Skeletal muscle tissue (tissue), 4 donors: ENCODE results near the gene MYL5. TPM values are rescaled to one million over a fixed set of nuclear protein-coding genes. Genes with fewer than 3 reads are reported as not detected.

Source experiments
- H3K27ac ChIP-seq: one replicate; pipeline ENCODE4 v1.7.0; 2013; ENCODE audit warnings: mild to moderate bottlenecking, low read depth, low read length, inconsistent platforms
- H3K27me3 ChIP-seq, 3 donors: one replicate each; pipeline ENCODE4 v1.7.0; 2013; ENCODE audit warnings: low read length in 3 of 3; ENCODE audit not compliant: control insufficient read depth in 3 of 3, insufficient read depth in 3 of 3
- H3K36me3 ChIP-seq, 3 donors: one replicate each; pipeline ENCODE4 v1.7.0; 2013; ENCODE audit warnings: low read length in 3 of 3; ENCODE audit not compliant: control insufficient read depth in 3 of 3, insufficient read depth in 3 of 3
- H3K4me1 ChIP-seq, 3 donors: one replicate each; pipeline ENCODE4 v1.7.0; 2013; ENCODE audit warnings: low read length in 3 of 3, mild to moderate bottlenecking in 3 of 3; ENCODE audit not compliant: control insufficient read depth in 3 of 3, insufficient read depth in 3 of 3
- H3K4me3 ChIP-seq, 3 donors: one replicate each; pipeline ENCODE4 v1.7.0; 2013; ENCODE audit warnings: low read length in 3 of 3
- H3K9ac ChIP-seq, 3 donors: one replicate each; pipeline ENCODE4 v1.7.0; 2013; ENCODE audit warnings: low read length in 3 of 3, mild to moderate bottlenecking in 3 of 3, moderate library complexity in 2 of 3, low read depth in 1 of 3
- H3K9me3 ChIP-seq, 3 donors: one replicate each; pipeline ENCODE4 v1.7.0; 2013; ENCODE audit warnings: low read length in 3 of 3; ENCODE audit not compliant: control insufficient read depth in 3 of 3
- total RNA-seq: library from RNA; depleted of rRNA; stranded (reverse); fragments of >200 nt; gene quantifications from one replicate; pipeline ENCODE4 v1.2.3, GENCODE V29; 2014
- donor health status: Osteomylitis.

The MYL5 gene, protein sequence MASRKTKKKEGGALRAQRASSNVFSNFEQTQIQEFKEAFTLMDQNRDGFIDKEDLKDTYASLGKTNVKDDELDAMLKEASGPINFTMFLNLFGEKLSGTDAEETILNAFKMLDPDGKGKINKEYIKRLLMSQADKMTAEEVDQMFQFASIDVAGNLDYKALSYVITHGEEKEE
- 978 TPM for total RNA-seq

GRCh38 chr4:674172-675035 is at the start of gene MYL5, which contains the start of gene ATP5ME:
Gene MYL5, plus strand, starts transcription at chr4:674542. Its CDS starts 3,485 bp downstream, at chr4:678027.
Gene ATP5ME, minus strand, starts transcription at chr4:674276. Its CDS starts 29 bp downstream, at chr4:674247.
- peak within 1 kb of the TSS; percentile 94 to 97 (median 97) for H3K9ac ChIP-seq
- H3K9me3 ChIP-seq = no peaks in the 10 kb centered on the region
- H3K4me1 ChIP-seq = peaks cover 42 to 53% (median 44%) of the 10 kb centered on the region in 3 donors
- H3K27ac ChIP-seq = peak within 1 kb of the TSS; percentile 95
- peaks cover 18 to 22% (median 19%) of the 10 kb centered on the region in 3 donors for H3K36me3 ChIP-seq
- H3K4me3 ChIP-seq = peak within 1 kb of the TSS; percentile 89 to 91 (median 90)
- H3K27me3 ChIP-seq = peaks cover 0 to 8% (median 1%) of the 10 kb centered on the region in 3 donors

- Histone ChIP-seq H3K9ac (no peak within 1 kb of the TSS), H3K9me3 (peaks cover 0 to 2% (median 0%) of the 10 kb centered on the region in 3 donors), H3K4me1 (no peaks in the 10 kb centered on the region), H3K27ac (no peak within 1 kb of the TSS), H3K27me3 (peaks cover 4 to 30% (median 29%) of the 10 kb centered on the region in 3 donors), H3K4me3 (no peak within 1 kb of the TSS), H3K36me3 (no peaks in the 10 kb centered on the region)
These were observed 49.4 kb upstream of the MYL5 start, which contains the start of gene PDE6B for GRCh38 chr4:624705-625590. Gene PDE6B, plus strand, starts transcription at chr4:625573. Its CDS starts 54 bp downstream, at chr4:625627.

- H3K9ac ChIP-seq = no peak overlapping the region
- H3K9me3 ChIP-seq = peaks cover 0 to under 1% (median 0%) of the 10 kb centered on the region in 3 donors
- H3K4me3 ChIP-seq = no peak overlapping the region
- H3K27ac ChIP-seq = no peak overlapping the region
- peaks cover 8 to 35% (median 30%) of the 10 kb centered on the region in 3 donors for H3K27me3 ChIP-seq
- H3K36me3 ChIP-seq = no peaks in the 10 kb centered on the region
- no peaks in the 10 kb centered on the region for H3K4me1 ChIP-seq
These were observed 48.6 kb upstream of the MYL5 start for GRCh38 chr4:625631-626161.

DNA sequence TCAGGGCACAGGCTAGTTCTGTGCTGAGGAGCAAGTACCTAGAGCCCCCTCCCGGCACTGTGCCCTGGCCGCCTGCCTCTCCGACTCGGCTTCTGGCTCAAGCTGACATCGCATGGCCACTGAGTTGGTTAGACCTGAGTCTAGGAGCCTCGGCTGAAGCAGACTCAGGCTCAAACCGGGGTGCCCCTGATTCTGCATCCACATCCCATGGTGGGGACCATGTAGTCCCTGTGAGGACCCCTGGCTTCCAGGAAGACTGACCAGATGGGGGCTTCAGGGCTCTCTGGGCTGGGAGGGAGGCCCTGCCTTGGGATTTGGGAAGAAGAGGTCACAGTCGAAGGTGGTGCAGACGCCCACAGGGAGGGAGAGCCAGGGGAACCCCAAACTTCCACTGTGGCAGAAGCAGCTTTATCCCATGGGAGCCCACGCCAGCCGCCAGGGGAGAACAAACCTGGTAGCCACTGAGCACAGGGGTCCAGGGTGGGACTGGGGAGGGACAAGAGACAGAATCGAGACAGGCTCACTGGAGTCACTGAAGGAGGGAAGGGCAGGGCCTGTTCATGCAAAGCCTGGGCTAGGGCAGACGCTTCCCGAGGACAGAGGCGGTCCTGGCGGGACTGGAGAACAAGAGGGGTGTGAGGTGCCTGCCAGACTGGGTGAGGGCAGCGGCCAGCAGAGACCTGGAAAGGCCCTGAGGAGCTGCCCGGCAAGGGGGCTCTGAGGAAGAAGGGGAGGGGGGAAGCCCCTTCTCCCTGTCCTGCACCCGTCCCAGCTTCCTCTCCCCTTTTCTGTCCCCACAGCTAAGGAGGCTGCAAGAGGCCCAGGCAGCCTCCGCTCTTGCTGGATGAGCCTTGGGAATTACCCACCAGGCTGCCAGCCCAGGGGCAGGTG is 47.9 kb upstream of the MYL5 start:
- Histone ChIP-seq H3K36me3 (no peaks in the 10 kb centered on the region), H3K4me3 (no peak overlapping the region), H3K9me3 (peaks cover 0 to 2% (median 1%) of the 10 kb centered on the region in 3 donors), H3K27ac (no peak overlapping the region), H3K27me3 (peaks cover 8 to 33% (median 30%) of the 10 kb centered on the region in 3 donors), H3K4me1 (no peaks in the 10 kb centered on the region), H3K9ac (no peak overlapping the region)

- H3K9me3 ChIP-seq = peaks cover 2 to 11% (median 4%) of the 10 kb centered on the region in 3 donors
- no peak overlapping the region for H3K9ac ChIP-seq
- H3K36me3 ChIP-seq = no peaks in the 10 kb centered on the region
- no peaks in the 10 kb centered on the region for H3K4me1 ChIP-seq
- H3K4me3 ChIP-seq = no peak overlapping the region
- no peak overlapping the region for H3K27ac ChIP-seq
- H3K27me3 ChIP-seq = peaks cover 8 to 36% (median 30%) of the 10 kb centered on the region in 3 donors
These were observed 46.8 kb upstream of the MYL5 start for GRCh38 chr4:627347-628125.

- Histone ChIP-seq H3K36me3 (no peaks in the 10 kb centered on the region), H3K9ac (no peak overlapping the region), H3K4me3 (no peak overlapping the region), H3K27me3 (peaks cover 8 to 33% (median 24%) of the 10 kb centered on the region in 3 donors), H3K4me1 (no peaks in the 10 kb centered on the region), H3K27ac (no peak overlapping the region), H3K9me3 (peaks cover 2 to 11% (median 4%) of the 10 kb centered on the region in 3 donors)
These were observed 46.0 kb upstream of the MYL5 start for GRCh38 chr4:628311-628741.

- Histone ChIP-seq H3K4me1 (no peaks in the 10 kb centered on the region), H3K9me3 (peaks cover 2 to 11% (median 4%) of the 10 kb centered on the region in 3 donors), H3K9ac (no peak overlapping the region), H3K27ac (no peak overlapping the region), H3K36me3 (no peaks in the 10 kb centered on the region), H3K27me3 (peaks cover 8 to 32% (median 23%) of the 10 kb centered on the region in 3 donors), H3K4me3 (no peak overlapping the region)
These were observed 45.3 kb upstream of the MYL5 start for GRCh38 chr4:628821-629635.

GRCh38 chr4:629636-629914 is 44.8 kb upstream of the MYL5 start:
- peaks cover 8 to 28% (median 20%) of the 10 kb centered on the region in 3 donors for H3K27me3 ChIP-seq
- no peak overlapping the region for H3K4me3 ChIP-seq
- no peak overlapping the region for H3K9ac ChIP-seq
- H3K27ac ChIP-seq = no peak overlapping the region
- H3K9me3 ChIP-seq = peaks cover 2 to 11% (median 4%) of the 10 kb centered on the region in 3 donors
- no peaks in the 10 kb centered on the region for H3K4me1 ChIP-seq
- no peaks in the 10 kb centered on the region for H3K36me3 ChIP-seq
